GM19328 (cell line): Measurements from ENCODE around the gene ATP6V0C.

Experiments used
- ATAC-seq: cut with Tn5 transposase; IDR thresholded peaks from one replicate; pipeline ENCODE4 v1.9.1; 2021; ENCODE audit warnings: mild to moderate bottlenecking, moderate library complexity; ENCODE audit not compliant: unreplicated experiment

ATP6V0C gene

DNA sequence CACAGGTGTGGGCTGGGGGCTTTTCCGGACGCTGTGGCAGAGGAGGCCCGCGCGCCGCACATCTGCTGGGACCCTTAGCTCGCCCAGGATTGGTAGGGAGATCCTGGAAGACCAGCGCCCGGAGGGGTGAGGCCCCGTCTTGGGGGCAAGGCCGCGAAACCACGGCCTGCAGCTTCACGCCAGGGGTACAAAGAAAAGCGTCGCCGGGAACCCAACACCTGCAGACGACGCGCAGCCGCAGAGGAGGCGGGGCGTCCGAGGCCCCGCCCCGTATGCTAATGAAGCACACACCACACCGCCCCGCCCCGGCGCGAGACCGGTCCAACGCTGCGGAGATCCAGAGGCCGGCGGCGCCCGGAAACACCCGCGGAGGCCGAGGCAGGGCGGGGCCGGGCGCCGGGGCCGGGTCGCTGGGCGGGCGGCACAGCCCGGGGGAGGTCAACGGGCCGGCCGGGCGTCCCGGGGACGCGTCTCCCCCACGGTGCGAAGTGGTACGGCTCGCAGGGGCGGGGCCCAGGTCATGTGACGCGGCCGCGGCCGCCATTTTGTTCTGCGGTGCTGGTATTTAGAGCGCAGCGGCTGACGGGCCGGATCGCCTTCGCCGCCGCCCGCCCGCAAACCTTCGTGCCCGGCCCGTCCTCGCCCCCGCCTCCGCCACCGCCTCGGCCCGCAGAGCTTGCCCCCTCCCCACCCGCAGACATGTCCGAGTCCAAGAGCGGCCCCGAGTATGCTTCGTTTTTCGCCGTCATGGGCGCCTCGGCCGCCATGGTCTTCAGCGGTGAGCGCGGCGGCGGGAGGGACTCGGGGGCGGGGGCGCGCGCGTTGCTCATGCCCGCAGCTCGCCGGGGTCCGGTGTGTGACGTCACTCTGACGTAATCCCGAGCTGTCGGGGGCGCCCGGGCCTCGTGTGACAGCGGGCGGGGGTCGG, at the start of gene ATP6V0C:
Gene ATP6V0C (plus strand): TSS at position 548 of the 928 bp plus-strand sequence. CDS start 152 bp downstream, at position 700.
- peak; percentile 61 for ATAC-seq

DNA sequence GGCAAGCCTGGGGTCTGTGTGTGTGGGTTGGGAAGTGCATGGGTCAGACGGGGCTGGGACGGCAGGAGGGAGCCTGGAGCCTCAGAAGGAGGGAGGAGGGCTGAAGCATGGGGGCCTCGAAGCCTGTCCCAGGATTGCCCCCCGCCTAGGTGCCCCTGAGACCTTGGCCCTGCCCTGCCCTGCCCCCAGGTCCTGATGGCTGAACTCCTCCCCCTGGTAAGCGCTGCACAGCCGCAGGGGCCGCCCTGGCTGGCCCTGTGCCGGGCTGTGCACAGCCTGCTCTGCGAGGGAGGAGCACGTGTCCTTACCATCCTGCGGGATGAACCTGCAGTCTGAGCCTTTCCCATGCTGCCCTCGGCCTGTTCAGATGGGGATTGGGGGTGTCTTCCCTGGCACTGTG, 49.4 kb upstream of the ATP6V0C start:
- no peak for ATAC-seq

DNA sequence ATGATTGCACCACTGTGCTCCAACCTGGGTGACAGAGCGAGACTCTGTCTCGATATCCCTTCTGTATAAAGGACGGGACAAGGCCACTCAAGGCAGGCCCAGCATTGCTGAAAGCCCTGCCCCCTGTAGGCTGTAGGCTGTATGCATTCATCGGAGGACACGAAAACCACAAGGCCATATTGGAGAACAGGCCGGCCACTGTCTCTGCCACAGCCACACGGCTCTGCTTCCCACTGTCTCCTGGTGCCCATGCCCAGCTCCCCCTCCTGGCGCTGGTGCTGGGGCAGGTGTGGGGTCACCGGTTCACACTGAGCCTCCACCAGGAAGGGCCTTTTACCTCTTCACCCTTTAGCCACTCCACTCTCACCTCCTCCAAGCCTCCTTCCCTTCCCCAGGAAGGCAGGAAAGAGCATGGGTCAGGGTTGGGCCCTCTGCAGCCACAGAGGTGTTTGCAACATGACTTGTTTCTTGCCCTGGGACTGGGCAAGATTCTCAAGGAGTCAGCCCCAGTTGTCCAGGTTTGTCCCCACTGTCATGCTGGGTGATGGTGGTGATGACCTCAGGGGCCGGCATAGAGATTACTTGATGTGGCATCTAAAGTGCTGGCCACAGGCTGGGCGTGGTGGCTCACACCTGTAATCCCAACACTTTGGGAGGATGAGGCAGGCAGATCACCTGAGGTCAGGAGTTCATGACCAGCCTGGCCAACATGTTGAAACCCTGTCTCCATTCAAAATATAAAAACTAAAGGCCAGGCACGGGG, 47.9 kb upstream of the ATP6V0C start:
- ATAC-seq: no peak

DNA sequence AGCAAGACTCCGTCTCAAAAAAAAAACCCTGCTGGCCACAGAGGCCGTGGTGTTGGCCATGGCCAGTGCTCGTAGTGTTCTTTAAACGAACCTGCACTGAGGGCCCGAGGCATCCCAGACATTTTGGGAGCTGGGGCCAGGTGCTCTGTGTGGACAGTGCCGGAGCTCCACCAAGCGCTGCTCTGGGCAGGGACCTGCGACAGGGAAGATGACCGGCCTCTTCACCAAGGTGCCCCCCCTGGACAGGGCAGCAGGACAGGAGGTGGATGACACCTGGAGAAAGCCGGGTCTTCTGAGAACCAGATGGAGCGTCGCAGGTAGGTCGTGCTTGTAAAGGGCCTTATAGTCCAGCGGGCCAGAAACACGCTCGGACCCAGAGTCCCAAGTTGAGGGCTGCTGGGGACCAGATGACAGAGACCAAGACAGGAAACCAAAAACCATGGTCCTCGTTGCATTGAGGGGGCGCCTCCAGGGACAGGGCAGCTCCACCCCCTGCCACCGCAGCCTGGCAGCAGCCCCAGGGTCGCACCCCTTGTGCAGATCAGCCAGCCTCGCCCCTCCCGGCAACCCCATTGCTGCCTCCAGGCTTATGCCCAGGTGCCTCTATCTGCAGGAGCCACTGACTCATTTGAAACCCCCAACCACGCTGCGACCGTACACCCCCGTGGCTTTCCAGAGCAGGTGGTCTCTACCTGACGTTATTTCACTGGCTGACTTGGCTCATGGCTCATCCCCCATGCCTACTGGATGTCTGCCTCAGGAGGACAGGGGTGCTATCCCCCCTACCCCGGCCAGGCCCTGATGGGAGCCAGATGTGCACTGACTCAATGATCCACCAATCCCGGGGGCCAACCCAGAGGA, 46.9 kb upstream of the ATP6V0C start:
- no peak for ATAC-seq

DNA sequence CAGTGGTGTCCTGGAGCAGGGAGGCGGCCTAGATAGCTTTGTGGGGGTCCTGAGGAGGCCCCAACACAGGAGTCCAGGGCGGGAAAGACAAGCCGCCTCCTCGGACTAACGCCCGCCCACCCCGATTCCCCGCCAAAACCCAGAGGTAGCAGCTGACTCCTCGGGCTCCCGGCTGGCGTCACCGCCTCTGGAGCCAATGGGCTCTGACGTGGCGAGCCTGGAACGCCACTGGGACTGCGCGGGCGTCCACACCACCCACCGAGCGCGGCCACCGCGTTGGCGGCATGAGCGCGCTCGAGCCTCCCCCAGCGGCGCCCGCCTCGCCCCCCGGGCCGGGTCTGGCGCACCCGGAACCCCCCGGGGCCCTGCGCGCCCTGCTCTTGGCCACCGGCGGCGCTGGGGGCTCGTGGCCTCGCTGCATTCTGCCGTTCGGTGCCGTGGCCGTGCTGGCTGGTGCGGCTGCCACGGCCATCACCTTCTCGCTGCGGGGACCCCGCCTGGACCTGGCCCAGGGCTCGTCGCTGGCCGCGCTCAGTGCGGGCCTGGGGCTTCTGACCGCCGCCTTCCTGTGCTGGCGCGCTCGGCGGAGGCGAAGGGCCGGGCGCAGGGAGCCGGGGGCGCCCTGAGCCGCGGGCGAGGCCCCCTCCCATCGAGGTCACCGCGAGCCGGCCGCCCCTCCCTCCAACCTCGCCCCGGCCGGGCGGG, 46.1 kb upstream of the ATP6V0C start:
- ATAC-seq: no peak

DNA sequence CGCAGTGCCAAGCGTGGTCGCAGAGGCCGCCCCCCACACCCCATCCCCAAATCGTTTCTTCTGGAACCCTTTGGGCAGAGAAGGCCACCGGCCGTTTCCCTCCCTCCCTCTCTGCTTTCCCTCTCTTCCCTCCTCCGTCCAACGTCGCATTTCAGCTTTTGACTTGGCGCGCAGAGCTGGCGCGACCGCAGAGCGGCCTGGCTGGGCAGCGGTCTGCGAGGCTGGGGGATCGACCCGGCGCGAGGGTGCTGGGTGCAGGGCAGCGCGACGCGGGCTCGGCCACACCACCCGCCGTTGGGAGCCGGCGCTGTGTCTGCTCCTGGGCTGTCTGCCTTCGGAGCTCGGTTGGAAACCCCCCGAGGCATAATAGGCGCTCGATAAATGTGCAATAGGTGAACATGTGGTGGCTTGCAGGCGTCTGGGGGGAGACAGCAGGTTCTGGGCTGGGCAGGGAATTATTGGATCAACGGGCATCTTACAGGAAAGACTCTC, 45.5 kb upstream of the ATP6V0C start:
- ATAC-seq: no peak

DNA sequence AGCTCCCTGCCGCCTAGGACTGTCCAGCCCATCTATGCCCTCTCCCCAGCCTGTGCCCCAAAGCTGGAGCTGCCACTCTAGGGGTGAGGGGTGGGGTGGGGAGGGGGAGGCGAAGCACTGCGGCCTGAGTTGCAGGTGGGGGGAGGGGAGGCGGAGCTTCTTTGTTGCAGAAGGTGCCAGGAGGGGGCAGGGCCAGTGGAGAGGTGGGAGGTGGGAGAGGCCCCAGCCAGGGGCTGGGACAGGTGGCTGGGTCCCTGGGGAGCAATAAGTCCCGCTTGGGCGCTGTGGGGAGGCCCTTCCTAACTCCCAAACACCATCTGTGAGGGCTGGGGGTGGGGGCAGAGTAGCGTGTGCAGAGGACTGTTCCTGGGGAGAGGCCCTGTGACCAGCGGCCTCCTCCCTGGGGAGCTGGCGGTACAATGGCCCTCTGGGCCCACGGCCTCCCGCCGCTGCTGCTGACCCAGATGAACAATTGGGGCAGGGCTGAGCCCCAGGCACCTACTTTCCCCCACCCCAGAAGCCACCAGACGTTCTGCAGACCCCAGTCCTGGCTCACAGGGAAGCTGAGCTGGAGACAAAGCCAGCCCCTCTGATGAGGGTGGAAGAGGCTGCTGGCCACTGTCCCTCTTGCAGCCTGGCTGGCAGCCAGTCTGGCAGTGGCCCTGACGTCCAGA, 44.9 kb upstream of the ATP6V0C start:
- no peak for ATAC-seq

DNA sequence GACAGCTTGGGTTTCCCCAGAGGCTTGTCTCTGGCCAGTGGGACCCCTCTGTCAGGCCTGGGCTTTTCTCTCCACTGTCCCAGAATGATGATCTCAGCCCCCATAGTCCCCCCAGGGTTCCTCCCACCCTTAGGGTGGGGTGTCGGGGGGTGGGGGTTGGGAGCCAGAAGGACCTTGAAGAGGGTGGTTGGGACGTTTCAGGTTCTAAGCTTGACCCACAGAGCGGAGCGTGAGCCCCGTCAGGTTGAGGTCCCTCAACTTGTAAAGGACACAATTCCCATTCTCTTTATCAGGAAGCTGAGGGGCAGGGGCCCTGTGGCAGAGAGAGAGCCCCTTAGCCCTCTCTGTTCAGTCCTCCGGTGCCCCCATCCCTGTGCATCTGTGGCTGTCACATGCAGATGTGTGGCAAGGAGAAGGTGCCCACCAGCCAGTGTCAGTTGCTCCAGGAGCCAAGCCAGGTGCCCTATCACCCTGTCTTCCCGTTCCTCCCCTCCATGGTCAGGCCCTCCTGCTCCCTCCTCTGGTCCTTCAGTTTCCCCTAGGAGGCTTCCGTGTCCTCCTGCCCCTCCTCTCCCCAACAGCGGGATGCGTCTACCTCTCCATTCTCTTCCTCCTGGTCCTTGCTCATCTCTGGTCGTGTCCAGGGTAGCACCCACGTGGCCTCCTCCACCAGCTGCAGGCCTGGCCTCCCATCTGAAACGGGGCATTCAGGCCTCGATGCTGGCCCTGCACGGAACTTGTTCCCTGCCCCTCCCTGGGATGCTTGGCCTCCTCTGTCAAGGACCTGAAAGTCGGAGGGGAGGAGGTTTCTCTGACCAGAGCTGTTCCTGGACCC, 44.1 kb upstream of the ATP6V0C start:
- ATAC-seq: no peak

DNA sequence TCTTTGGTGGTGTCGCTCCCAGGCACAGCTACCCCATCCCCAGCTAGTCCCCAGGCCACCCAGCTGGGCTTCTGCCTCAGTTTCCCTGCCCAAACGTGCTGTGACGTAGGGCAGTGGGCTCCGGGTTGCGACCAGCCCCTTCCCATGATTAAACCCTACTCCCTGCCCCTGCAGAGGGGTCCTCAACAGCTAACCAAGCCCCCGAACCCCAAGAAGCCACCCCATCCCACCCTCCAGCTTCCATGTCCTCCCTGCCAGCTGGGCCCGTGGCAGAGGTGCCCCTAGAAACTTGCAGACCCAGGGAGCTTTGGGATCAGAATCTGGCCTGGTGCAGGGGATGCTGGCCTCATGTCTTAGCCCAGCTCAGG, 43.5 kb upstream of the ATP6V0C start:
- no peak for ATAC-seq

DNA sequence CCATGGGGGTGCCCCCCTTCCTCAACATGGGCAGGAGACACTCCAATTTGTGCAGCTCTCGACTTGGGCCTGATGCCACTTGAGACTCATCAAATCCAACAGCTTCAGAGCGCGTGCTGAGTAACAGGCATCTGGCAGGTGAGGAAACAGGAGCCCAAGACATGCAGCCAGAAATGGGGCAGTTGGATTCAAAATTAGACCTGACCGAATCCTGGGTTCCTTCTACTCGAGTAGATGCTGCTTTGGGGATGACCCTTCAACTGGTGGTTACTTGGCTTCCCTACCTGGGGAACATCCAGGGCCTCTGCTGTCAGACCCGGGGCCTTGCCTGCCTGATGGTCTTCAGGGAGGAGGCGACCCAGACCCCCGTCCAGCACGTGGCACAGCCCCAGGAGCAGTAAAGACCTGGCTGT, 43.1 kb upstream of the ATP6V0C start:
- ATAC-seq: no peak

DNA sequence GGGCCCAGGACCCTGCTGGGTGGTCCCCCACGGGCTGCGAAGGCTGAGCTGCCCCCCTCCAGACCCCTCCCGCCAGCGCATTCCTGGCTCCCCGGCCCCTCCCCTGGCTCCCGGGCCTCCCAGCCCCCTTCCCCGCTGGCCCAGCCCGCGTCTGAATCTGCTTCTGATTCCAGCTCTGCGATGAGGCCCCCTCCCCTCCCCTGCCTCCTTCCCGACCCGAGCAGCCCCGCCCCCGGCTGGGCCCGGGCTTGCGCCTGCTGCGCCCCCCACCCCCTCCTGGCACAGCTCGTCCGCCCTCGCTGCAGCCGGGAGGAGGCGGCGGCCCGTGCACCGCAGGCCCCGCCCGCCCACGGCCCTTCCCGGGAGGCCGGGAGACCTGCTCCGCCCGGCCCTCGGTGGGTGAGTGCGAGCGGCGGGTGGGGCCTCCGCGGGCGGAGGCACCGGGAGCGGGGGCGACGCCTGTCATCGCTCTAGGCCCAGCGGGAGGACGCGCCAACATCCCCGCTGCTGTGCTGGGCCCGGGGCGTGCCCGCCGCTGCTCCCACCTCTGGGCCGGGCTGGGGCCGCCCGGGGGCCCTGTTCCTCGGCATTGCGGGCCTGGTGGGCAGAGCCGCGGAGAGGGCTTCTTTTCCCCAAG, 42.6 kb upstream of the ATP6V0C start, which contains the start of gene NTN3:
Gene NTN3 (plus strand): TSS at position 282 of the 637 bp plus-strand sequence. CDS start 405 bp downstream, outside the sequence.
- no peak for ATAC-seq

DNA sequence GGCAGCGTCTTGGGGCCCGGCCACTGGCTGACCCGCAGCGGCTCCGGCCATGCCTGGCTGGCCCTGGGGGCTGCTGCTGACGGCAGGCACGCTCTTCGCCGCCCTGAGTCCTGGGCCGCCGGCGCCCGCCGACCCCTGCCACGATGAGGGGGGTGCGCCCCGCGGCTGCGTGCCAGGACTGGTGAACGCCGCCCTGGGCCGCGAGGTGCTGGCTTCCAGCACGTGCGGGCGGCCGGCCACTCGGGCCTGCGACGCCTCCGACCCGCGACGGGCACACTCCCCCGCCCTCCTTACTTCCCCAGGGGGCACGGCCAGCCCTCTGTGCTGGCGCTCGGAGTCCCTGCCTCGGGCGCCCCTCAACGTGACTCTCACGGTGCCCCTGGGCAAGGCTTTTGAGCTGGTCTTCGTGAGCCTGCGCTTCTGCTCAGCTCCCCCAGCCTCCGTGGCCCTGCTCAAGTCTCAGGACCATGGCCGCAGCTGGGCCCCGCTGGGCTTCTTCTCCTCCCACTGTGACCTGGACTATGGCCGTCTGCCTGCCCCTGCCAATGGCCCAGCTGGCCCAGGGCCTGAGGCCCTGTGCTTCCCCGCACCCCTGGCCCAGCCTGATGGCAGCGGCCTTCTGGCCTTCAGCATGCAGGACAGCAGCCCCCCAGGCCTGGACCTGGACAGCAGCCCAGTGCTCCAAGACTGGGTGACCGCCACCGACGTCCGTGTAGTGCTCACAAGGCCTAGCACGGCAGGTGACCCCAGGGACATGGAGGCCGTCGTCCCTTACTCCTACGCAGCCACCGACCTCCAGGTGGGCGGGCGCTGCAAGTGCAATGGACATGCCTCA, 41.9 kb upstream of the ATP6V0C start:
- ATAC-seq: no peak

DNA sequence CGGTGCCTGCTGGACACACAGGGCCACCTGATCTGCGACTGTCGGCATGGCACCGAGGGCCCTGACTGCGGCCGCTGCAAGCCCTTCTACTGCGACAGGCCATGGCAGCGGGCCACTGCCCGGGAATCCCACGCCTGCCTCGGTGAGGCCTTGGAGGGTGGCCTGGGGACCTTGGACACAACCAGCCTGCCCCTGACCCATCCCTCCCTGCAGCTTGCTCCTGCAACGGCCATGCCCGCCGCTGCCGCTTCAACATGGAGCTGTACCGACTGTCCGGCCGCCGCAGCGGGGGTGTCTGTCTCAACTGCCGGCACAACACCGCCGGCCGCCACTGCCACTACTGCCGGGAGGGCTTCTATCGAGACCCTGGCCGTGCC, 41.3 kb upstream of the ATP6V0C start:
- ATAC-seq: no peak

DNA sequence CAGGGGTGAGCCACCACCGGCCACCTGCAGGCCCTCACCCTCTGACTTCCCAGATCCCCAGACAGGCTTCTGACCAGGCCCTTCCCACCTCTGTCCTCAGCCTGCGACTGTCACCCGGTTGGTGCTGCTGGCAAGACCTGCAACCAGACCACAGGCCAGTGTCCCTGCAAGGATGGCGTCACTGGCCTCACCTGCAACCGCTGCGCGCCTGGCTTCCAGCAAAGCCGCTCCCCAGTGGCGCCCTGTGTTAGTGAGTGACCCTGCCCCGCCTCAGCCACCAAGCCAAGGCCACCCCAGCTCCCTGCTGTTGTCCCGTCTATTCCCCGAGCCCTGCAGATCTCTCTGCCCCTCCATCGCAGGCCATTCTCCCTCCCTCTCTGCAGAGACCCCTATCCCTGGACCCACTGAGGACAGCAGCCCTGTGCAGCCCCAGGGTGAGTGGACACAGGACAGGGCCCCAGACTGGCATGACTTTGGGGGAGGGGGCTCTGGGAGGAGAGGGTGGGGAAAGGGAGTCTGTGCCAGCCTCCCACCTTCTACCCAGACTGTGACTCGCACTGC, 40.8 kb upstream of the ATP6V0C start:
- ATAC-seq: no peak

DNA sequence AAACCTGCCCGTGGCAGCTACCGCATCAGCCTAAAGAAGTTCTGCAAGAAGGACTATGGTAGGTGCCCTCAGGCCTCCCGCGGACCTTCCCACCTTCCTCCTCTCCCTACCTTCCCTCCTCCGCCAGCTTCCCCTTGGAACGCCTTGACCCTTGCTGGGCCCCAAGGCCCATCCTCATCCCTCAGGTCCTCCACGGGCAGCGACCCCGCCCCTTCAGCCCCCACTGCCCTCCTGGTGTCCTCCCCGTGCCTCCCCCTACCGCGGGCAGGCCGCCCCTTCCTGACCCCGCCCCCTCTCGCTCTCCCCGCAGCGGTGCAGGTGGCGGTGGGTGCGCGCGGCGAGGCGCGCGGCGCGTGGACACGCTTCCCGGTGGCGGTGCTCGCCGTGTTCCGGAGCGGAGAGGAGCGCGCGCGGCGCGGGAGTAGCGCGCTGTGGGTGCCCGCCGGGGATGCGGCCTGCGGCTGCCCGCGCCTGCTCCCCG, 40.3 kb upstream of the ATP6V0C start:
- no peak for ATAC-seq

DNA sequence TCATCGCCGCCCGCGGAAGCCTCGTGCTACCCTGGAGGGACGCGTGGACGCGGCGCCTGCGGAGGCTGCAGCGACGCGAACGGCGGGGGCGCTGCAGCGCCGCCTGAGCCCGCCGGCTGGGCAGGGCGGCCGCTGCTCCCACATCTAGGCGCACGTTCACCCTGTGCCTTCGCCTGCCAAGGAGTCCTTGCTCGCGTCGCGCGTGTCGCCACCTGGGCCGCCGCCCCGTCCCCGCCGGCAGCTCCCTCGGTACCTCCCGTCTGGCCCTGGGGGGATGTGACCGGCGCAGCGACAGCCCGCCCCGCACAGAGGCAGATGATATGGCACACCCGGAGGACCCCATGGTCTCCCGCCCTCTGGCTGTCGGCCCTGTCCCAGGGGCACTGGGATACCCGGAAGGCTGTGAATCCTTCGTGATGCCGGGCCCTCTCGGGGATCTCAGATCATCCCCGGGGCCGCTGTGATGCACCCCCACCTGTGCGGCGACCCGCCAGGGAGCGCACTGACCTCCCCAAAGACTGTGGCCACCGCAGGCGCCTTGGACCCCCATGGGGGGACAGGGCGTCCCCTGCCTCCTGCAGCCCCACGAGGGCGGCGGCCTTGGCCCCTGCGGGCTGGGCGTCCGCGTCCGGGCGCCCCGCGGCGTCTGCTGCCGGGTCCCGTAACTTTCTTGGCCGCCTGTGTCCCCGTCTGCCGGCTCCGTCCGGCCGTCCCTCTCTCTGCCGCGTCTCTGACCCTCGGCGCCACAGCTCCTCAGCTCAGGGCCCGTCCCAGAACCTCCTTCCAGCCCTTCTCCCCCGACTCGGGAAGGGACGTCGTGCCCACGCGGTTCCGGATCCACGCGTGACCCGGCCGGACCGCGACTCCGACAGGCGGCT, 39.5 kb upstream of the ATP6V0C start:
- ATAC-seq: peak; percentile 13
